HUES64 (cell line): ENCODE results near the gene DLL1. TPM values are rescaled to one million over a fixed set of nuclear protein-coding genes. Genes with fewer than 3 reads are reported as not detected.
"Not testable (repeated sequence)": the region's sequence is repeated elsewhere in the genome, so short reads cannot be mapped to it uniquely, and the experiment has no call there.

Source experiments
- H3K27ac ChIP-seq: 2 replicates; pipeline ENCODE4 v1.7.0; 2013; ENCODE audit warnings: low read depth, low read length, inconsistent platforms
- H3K27me3 ChIP-seq: 2 replicates; pipeline ENCODE4 v1.6.1; 2013; ENCODE audit warnings: mild to moderate bottlenecking, low read length; ENCODE audit not compliant: insufficient read depth
- H3K36me3 ChIP-seq: 2 replicates; pipeline ENCODE4 v1.6.1; 2013; ENCODE audit warnings: mild to moderate bottlenecking, low read length; ENCODE audit not compliant: insufficient read depth
- H3K4me1 ChIP-seq: 2 replicates; pipeline ENCODE4 v1.6.1; 2013; ENCODE audit warnings: mild to moderate bottlenecking, low read length, moderate library complexity; ENCODE audit not compliant: insufficient read depth
- H3K4me3 ChIP-seq: 2 replicates; pipeline ENCODE4 v1.5.1; 2013; ENCODE audit warnings: mild to moderate bottlenecking, low read length, moderate library complexity
- H3K9ac ChIP-seq: 2 replicates; pipeline ENCODE4 v1.6.1; 2013; ENCODE audit warnings: mild to moderate bottlenecking, low read depth, low read length
- H3K9me3 ChIP-seq: 2 replicates; pipeline ENCODE4 v1.6.1; 2013; ENCODE audit warnings: low read depth, low read length; ENCODE audit not compliant: insufficient read depth
- WGBS: fragments of 150-250, 120-280 bp; methylation state at CpG from one replicate; pipeline ENCODE4 v1.1.7; 2013; ENCODE audit warnings: missing lambda C conversion rate; 5-methylcytosine and 5-hydroxymethylcytosine counted together
- polyA plus RNA-seq, 2 experiments: library from polyadenylated mRNA; stranded (reverse); fragments of 50-300 nt; gene quantifications; one replicate each; pipeline ENCODE4 v1.2.3, GENCODE V29; 2013

Gene DLL1
- polyA plus RNA-seq (2013, experiment 1 of 2) = 3.2 TPM
- 6.8 TPM for polyA plus RNA-seq (2013, experiment 2 of 2)

DNA sequence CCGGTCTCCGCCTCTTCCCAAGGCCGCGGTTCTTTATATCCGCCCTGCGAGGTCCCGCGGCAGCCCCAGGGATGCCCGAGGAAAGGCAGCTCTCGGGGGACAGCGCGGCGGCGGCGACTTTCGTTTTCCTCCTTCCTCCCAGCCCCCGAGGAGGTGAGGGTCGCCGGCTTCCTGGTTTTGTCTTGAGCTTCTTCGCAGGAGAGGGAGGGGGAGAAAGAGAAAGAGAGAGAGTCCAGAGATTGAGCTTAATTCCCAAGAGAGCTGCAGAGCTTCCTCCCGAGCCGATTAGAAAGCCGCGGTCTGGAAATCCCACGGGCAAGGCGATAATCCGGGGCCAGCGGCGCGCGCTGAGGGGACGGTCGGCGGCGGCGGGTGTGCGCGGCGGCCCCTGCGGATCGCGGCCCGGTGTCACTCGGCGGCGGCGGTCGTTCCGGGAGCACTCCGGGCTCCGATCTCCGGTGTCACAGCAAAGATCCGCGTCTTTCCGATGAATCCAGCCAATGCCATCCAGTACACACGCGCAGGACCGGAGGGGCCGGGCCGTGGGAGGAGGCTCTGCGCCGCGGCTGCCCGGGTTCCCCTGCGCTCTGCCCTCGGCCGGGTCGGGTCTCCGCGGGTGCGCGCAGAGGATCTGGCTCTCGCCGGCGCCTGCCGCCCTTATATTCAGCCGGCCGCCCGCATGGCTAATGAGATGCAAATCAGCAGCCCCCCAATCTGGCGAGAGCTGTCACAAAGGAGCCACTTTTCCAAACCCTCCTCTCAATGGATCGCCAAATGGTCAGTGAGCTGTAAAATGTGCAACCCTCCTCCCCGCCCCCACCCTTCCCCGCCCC is at the start of gene DLL1:
Gene DLL1, minus strand, starts transcription at position 783 of the 833 bp plus-strand sequence. CDS start 939 bp downstream, outside the sequence.
- Histone ChIP-seq H3K27ac (peak within 1 kb of the TSS; percentile 53; the same call in 1 of the 2 replicates), H3K9me3 (no peaks in the 10 kb centered on the region), H3K36me3 (peaks cover under 1% of the 10 kb centered on the region; the same call in 1 of the 2 replicates), H3K4me3 (peak within 1 kb of the TSS; percentile 61), H3K9ac (peak within 1 kb of the TSS; percentile 49), H3K27me3 (peaks cover 99% of the 10 kb centered on the region), H3K4me1 (peaks cover 62% of the 10 kb centered on the region)
- under 1% methylated on average over 80 of the region's 83 CpGs for WGBS

DNA sequence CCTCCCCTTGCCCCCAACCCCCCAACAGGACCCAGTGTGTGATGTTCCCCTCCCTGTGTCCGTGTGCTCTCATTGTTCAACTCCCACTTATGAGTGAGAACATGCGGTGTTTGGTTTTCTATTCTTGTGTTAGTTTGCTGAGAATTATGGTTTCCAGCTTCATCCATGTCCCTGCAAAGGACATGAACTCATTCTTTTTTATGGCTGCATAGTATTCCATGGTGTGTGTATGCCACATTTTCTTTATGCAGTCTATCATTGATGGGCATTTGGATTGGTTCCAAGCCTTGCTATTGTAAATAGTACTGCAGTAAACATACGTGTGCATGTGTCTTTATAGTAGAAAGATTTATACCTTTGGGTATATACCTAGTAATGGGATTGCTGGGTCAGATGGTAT is 44.3 kb upstream of the DLL1 start:
- H3K4me1 ChIP-seq, H3K27me3 ChIP-seq, H3K9ac ChIP-seq, H3K4me3 ChIP-seq, H3K9me3 ChIP-seq, H3K27ac ChIP-seq: not testable (repeated sequence)
- H3K36me3 ChIP-seq = peaks cover 24% of the 10 kb centered on the region
- 83% methylated on average over 2 of the region's 3 CpGs for WGBS

DNA sequence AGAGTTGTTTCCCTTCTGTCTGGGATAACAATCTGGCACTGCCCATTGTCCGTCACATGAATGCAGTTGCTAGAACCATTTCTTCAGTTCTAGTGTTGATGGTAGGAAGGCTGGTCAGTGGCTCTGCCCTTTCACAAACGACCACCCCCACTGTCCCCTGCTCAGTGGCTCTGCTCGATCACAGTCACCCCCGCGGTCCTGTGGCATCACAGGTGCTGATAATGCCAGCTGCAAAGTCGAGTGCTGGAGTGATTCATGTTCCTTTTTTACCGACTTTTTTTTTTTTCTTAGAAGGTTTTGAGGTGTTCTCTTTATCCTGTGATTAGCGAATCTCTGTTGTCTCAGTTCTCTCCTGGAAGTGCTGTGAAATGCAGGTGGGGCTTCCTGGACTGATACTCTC is 38.4 kb upstream of the DLL1 start:
- no peaks in the 10 kb centered on the region for H3K9me3 ChIP-seq
- WGBS = 92% methylated on average over 8 of the region's 8 CpGs
- H3K27ac ChIP-seq = no peak overlapping the region
- H3K36me3 ChIP-seq = peaks cover 39% of the 10 kb centered on the region
- H3K27me3 ChIP-seq = no peaks in the 10 kb centered on the region
- no peak overlapping the region for H3K9ac ChIP-seq
- no peaks in the 10 kb centered on the region for H3K4me1 ChIP-seq
- H3K4me3 ChIP-seq = no peak overlapping the region

- Histone ChIP-seq H3K36me3 (peaks cover 25% of the 10 kb centered on the region), H3K4me1 (peaks cover 6% of the 10 kb centered on the region; the same call in 1 of the 2 replicates), H3K9ac (no peak overlapping the region), H3K9me3 (no peaks in the 10 kb centered on the region), H3K27me3 (no peaks in the 10 kb centered on the region), H3K27ac (no peak overlapping the region), H3K4me3 (no peak overlapping the region)
- 93% methylated on average over 5 of the region's 5 CpGs for WGBS
These were observed 26.8 kb upstream of the DLL1 start for GRCh38 chr6:170317718-170318117.

DNA sequence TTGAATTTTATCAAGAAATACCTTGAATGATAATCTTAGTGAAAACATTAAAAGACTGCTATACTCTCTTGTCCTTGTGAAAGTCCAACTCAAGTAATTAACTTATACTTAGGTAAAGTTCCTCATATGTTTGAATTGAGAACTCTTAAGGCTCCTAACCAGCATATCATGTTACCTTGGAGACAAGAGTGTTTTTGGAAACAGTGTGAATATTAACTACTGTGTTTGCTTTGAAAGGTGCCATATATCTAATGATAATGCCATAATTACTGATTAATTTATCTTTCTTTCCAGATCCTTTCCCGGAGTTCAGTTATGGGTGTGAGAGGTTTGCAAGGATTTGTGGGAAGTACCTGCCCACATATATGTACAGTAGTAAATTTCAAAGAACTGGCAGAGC is 26.2 kb upstream of the DLL1 start:
- Histone ChIP-seq H3K9me3 (no peaks in the 10 kb centered on the region), H3K27ac (no peak overlapping the region), H3K9ac (no peak overlapping the region), H3K4me1 (peaks cover 6% of the 10 kb centered on the region; the same call in 1 of the 2 replicates), H3K27me3 (no peaks in the 10 kb centered on the region), H3K4me3 (no peak overlapping the region), H3K36me3 (peaks cover 25% of the 10 kb centered on the region)
- 100% methylated on average over 1 of the region's 1 CpG for WGBS

- peaks cover 6% of the 10 kb centered on the region; the same call in 1 of the 2 replicates for H3K4me1 ChIP-seq
These were observed 25.2 kb upstream of the DLL1 start for GRCh38 chr6:170316071-170316470.

GRCh38 chr6:170314983-170315382 is 24.1 kb upstream of the DLL1 start:
- Histone ChIP-seq H3K27me3 (no peaks in the 10 kb centered on the region), H3K4me3 (no peak overlapping the region), H3K36me3 (peaks cover 20% of the 10 kb centered on the region), H3K9me3 (no peaks in the 10 kb centered on the region), H3K4me1 (peaks cover 6% of the 10 kb centered on the region; the same call in 1 of the 2 replicates), H3K9ac (no peak overlapping the region), H3K27ac (no peak overlapping the region)
- WGBS = 94% methylated on average over 5 of the region's 5 CpGs

More at GRCh38 chr6:170316071-170316470, 25.2 kb upstream of the DLL1 start:
- Histone ChIP-seq H3K9me3 (no peaks in the 10 kb centered on the region), H3K27me3 (no peaks in the 10 kb centered on the region), H3K36me3 (peaks cover 21% of the 10 kb centered on the region), H3K27ac (no peak overlapping the region), H3K4me3 (no peak overlapping the region), H3K9ac (no peak overlapping the region)
- 93% methylated on average over 4 of the region's 4 CpGs for WGBS

- H3K36me3 ChIP-seq = peaks cover 13% of the 10 kb centered on the region
- whole genome bisulfite sequencing = 90% methylated on average over 6 of the region's 6 CpGs
- no peak overlapping the region for H3K9ac ChIP-seq
- H3K4me3 ChIP-seq = no peak overlapping the region
- H3K4me1 ChIP-seq = peaks cover 6% of the 10 kb centered on the region; the same call in 1 of the 2 replicates
- H3K9me3 ChIP-seq = no peaks in the 10 kb centered on the region
- no peaks in the 10 kb centered on the region for H3K27me3 ChIP-seq
- H3K27ac ChIP-seq = no peak overlapping the region
These were observed 22.9 kb upstream of the DLL1 start for GRCh38 chr6:170313716-170314295.

- H3K27ac ChIP-seq = no peak overlapping the region
- H3K27me3 ChIP-seq = no peaks in the 10 kb centered on the region
- no peak overlapping the region for H3K9ac ChIP-seq
- no peaks in the 10 kb centered on the region for H3K9me3 ChIP-seq
- peaks cover 6% of the 10 kb centered on the region; the same call in 1 of the 2 replicates for H3K4me1 ChIP-seq
- WGBS = 100% methylated on average over 1 of the region's 2 CpGs
- peaks cover 4% of the 10 kb centered on the region for H3K36me3 ChIP-seq
- H3K4me3 ChIP-seq = no peak overlapping the region
These were observed 22.0 kb upstream of the DLL1 start for GRCh38 chr6:170312876-170313275.

DNA sequence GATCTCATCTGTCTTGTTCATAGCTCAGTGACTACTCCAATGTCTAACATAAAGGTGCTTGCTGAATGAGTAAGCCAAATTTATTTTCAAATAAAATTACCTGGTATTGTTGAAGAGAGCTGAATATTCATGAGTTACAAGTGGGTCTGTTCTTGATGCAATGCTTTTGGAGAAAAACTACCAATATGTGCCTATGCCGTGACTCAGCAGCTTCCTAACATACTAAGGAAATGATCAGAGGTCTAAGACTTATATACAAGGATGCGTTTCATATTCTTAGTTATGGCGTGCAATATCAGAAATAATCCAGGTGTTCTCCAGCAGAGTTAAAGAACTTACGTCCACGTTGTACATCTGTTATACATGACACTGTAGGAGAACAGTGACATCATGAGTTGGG is 20.8 kb upstream of the DLL1 start:
- H3K4me1 ChIP-seq = peaks cover 12% of the 10 kb centered on the region
- H3K4me3 ChIP-seq = no peak overlapping the region
- H3K9me3 ChIP-seq = no peaks in the 10 kb centered on the region
- no peak overlapping the region for H3K27ac ChIP-seq
- 99% methylated on average over 5 of the region's 5 CpGs for WGBS
- peaks cover 11% of the 10 kb centered on the region for H3K27me3 ChIP-seq
- H3K9ac ChIP-seq = no peak overlapping the region
- no peaks in the 10 kb centered on the region for H3K36me3 ChIP-seq

DNA sequence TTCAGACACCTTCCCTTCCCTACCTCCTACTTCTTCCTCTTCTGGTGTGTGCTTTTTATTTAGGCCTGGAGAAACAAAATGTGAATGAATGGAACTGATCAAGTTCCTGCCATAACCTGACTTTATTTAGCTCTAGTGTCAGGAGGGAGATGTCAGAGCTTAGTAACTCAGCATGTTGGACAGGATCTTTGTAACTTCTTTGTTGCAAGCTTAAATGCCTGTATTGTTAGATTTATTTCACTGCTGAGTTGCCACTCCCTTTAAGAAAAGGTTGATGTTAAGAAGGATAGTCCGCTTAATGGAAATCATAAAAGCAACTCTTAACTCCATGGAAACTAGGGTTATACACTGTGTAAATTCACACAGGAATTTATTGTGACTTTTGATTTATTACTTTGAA is 17.9 kb upstream of the DLL1 start:
- Histone ChIP-seq H3K9me3 (peaks cover 12% of the 10 kb centered on the region), H3K9ac (no peak overlapping the region), H3K36me3 (0 out of 2 replicates have a peak, but pooled peaks cover 2% of the 10 kb centered on the region), H3K27me3 (peaks cover 24% of the 10 kb centered on the region), H3K4me1 (peaks cover 14% of the 10 kb centered on the region), H3K4me3 (no peak overlapping the region), H3K27ac (no peak overlapping the region)
- WGBS = 78% methylated on average over 1 of the region's 1 CpG
